ENCODE measurements around the gene CEP164.

DNA sequence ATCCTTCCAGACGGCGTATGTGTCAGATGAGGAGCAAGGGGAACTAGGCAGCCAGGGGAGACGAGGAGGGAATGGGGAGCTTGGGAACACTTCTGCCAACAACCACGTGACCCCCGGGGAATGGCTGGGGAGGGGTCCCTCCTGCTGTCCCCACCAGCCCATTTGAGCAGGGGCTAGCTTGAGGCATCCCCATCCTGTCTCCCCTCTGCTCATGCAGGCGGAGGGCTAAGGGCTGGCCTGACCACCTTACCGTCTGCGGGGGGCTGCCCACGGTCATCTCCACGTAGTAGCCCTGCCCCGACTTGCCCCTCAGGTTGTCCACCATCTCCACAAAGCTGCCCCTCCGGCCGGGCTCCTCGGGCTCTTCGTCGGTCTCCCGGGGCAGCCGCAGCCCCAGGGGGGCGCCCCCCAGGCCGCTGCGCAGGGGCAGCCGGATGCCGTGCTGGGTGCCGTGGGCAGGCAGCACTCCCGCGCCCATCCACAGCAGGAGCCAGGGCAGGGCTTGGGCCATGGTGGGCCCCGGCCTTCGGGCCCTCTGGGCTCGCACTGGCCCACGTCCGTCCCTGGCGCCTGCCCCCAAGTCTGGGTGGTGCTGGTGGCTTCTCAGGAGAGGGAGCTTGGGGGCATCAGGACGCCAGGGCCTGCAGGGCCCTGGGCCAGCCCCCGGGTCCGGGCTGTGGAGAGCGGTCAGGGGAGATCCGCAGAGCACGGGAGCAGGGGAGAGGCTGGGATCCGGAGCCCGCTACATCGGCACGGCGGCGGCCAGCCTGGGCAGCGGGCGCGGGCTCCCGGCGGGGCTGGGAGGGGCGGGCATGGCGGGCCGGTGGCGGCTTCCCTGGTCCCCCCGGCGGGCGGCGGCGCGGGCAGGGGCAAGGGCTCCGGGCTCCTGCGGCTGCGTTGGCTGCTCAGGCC is 12.1 kb upstream of the CEP164 start:
- TF ChIP-seq GATA2 (IDR thresholded peaks at IDR 0.05; ENCODE audit: low read depth, low read length) (no peak), GATA3 (IDR thresholded peaks at IDR 0.05; ENCODE audit: low read depth, low read length) (no peak)

Measured in SH-SY5Y (cell line).